NT2/D1 (cell line): ENCODE results near the gene NUS1.

Experiments
- SUZ12 ChIP-seq: IDR thresholded peaks from 2 replicates; pipeline ENCODE4 v1.6.1; 2011; ENCODE audit not compliant: insufficient read length, insufficient read depth; ENCODE audit errors: extremely low read depth
- YY1 ChIP-seq: IDR thresholded peaks from 2 replicates; pipeline ENCODE4 v1.6.1; 2011; ENCODE audit not compliant: insufficient read length, insufficient read depth
- ZNF274 ChIP-seq: IDR thresholded peaks from 2 replicates; pipeline ENCODE4 v1.6.1; 2011; ENCODE audit warnings: mild to moderate bottlenecking, low read depth, low read length

GRCh38 chr6:117718895-117719294, 43.6 kb downstream of the NUS1 start:
- no peak for TF ChIP-seq ZNF274
- TF ChIP-seq YY1: no peak
- TF ChIP-seq SUZ12: no peak
